Measurements from ENCODE around the gene SDK1. TPM values are rescaled to one million over a fixed set of nuclear protein-coding genes. Genes with fewer than 3 reads are reported as not detected.

SDK1 gene
- polyA plus RNA-seq, 2 donors = 0.33 to 0.47 TPM

DNA sequence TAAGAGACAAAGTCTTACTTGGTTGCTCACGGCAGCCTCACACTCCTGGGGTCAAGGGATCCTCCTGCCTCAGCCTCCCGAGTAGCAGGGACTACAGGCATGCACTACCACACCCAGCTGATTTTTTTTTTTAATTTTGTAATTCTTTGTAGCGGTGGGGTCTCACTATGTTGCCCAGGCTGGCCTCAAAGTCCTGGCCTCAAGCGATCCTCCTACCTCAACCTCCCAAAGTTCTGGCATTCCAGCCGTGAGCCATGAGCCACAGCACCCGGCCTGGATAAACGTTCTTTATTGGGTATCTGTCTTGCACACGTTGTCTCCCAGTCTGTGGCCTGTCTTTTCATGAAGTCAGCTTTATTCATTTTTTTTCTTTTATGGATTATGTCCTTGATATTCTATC is 744.9 kb downstream of the SDK1 start:
- H3K27me3 ChIP-seq (ENCODE audit: control insufficient read depth in 1 of 2, insufficient read depth in 2 of 2, low read length in 2 of 2) = no peaks in the 10 kb centered on the region
- peaks cover 0 to 4% of the 10 kb centered on the region in 2 donors for H3K4me1 ChIP-seq (ENCODE audit: control insufficient read depth in 2 of 2, insufficient read depth in 2 of 2, low read length in 1 of 2)
- H3K4me3 ChIP-seq (ENCODE audit: low read depth in 1 of 2, low read length in 2 of 2) = no peak overlapping the region
- H3K36me3 ChIP-seq (ENCODE audit: control insufficient read depth in 2 of 2, insufficient read depth in 2 of 2, low read length in 1 of 2) = no peaks in the 10 kb centered on the region
- 92 to 95% methylated on average over 8 of the region's 8 CpGs for WGBS, 2 donors
- H3K27ac ChIP-seq (ENCODE audit: low read depth in 2 of 2, low read length in 1 of 2) = no peak overlapping the region
- peaks cover 0 to 2% of the 10 kb centered on the region in 2 donors for H3K9me3 ChIP-seq (ENCODE audit: control insufficient read depth in 2 of 2, insufficient read depth in 1 of 2, low read depth in 1 of 2, low read length in 1 of 2)

- Histone ChIP-seq H3K27me3 (ENCODE audit: control insufficient read depth in 1 of 2, insufficient read depth in 2 of 2, low read length in 2 of 2) (no peaks in the 10 kb centered on the region), H3K36me3 (ENCODE audit: control insufficient read depth in 2 of 2, insufficient read depth in 2 of 2, low read length in 1 of 2) (no peaks in the 10 kb centered on the region), H3K4me3 (ENCODE audit: low read depth in 1 of 2, low read length in 2 of 2) (no peak overlapping the region), H3K27ac (ENCODE audit: low read depth in 2 of 2, low read length in 1 of 2) (no peak overlapping the region), H3K4me1 (ENCODE audit: control insufficient read depth in 2 of 2, insufficient read depth in 2 of 2, low read length in 1 of 2) (no peaks in the 10 kb centered on the region), H3K9me3 (ENCODE audit: control insufficient read depth in 2 of 2, insufficient read depth in 1 of 2, low read depth in 1 of 2, low read length in 1 of 2) (peaks cover 0 to 2% of the 10 kb centered on the region in 2 donors)
- 92% methylated on average over 14 of the region's 14 CpGs for WGBS, 2 donors
Observed at GRCh38 chr7:4048336-4048735, 747.3 kb downstream of the SDK1 start.

DNA sequence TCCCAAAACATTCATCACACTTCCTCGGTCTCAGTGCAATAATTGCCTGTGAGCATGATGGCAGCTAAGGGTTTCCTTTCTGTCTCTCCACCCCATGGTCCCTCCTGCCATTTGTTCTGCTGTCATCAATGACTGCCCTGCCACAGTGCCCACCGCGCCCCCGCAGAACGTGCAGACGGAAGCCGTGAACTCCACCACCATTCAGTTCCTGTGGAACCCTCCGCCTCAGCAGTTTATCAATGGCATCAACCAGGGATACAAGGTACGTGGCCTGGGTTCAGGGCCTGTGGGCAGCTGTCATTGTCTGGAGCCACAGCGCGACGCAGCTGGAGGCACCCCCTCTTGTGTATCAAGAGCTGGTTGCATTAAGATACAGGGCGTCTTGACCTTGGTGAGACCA is 748.1 kb downstream of the SDK1 start:
- Histone ChIP-seq H3K4me1 (ENCODE audit: control insufficient read depth in 2 of 2, insufficient read depth in 2 of 2, low read length in 1 of 2) (no peaks in the 10 kb centered on the region), H3K27me3 (ENCODE audit: control insufficient read depth in 1 of 2, insufficient read depth in 2 of 2, low read length in 2 of 2) (no peaks in the 10 kb centered on the region), H3K4me3 (ENCODE audit: low read depth in 1 of 2, low read length in 2 of 2) (no peak overlapping the region), H3K36me3 (ENCODE audit: control insufficient read depth in 2 of 2, insufficient read depth in 2 of 2, low read length in 1 of 2) (no peaks in the 10 kb centered on the region), H3K27ac (ENCODE audit: low read depth in 2 of 2, low read length in 1 of 2) (no peak overlapping the region), H3K9me3 (ENCODE audit: control insufficient read depth in 2 of 2, insufficient read depth in 1 of 2, low read depth in 1 of 2, low read length in 1 of 2) (peaks cover 0 to 2% of the 10 kb centered on the region in 2 donors)
- 98% methylated on average over 13 of the region's 13 CpGs for WGBS, 2 donors

DNA sequence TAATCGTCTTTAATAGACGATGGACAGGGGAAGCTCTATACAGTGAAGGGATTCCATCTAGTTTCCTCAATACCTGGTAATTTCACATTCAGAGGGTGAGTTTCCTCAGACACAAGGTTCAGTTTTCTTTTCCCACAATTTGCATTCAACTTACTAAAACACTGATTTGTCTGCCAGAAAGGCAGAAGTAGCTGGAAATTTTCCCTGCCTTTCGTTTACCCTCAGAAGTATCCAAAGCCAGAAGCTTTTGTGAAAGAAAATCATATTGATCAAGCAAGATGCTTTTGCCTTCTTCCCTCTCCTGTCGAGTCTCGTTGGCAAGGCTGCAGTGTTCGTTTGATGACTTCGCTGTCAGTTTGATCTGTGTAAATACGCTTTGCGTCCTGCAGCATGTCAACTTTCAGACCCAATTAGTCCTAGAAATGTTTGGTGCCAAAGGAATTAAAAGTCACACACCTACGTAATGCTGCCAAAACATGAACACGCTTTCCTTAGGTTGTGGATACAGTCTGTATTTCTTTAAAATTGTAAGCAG is 749.1 kb downstream of the SDK1 start:
- H3K9me3 ChIP-seq (ENCODE audit: control insufficient read depth in 2 of 2, insufficient read depth in 1 of 2, low read depth in 1 of 2, low read length in 1 of 2) = peaks cover 0 to 2% of the 10 kb centered on the region in 2 donors
- H3K27ac ChIP-seq (ENCODE audit: low read depth in 2 of 2, low read length in 1 of 2) = no peak overlapping the region
- H3K36me3 ChIP-seq (ENCODE audit: control insufficient read depth in 2 of 2, insufficient read depth in 2 of 2, low read length in 1 of 2) = no peaks in the 10 kb centered on the region
- H3K4me3 ChIP-seq (ENCODE audit: low read depth in 1 of 2, low read length in 2 of 2) = no peak overlapping the region
- H3K27me3 ChIP-seq (ENCODE audit: control insufficient read depth in 1 of 2, insufficient read depth in 2 of 2, low read length in 2 of 2) = no peaks in the 10 kb centered on the region
- 52 to 54% methylated on average over 11 of the region's 11 CpGs for WGBS, 2 donors
- H3K4me1 ChIP-seq (ENCODE audit: control insufficient read depth in 2 of 2, insufficient read depth in 2 of 2, low read length in 1 of 2) = no peaks in the 10 kb centered on the region

DNA sequence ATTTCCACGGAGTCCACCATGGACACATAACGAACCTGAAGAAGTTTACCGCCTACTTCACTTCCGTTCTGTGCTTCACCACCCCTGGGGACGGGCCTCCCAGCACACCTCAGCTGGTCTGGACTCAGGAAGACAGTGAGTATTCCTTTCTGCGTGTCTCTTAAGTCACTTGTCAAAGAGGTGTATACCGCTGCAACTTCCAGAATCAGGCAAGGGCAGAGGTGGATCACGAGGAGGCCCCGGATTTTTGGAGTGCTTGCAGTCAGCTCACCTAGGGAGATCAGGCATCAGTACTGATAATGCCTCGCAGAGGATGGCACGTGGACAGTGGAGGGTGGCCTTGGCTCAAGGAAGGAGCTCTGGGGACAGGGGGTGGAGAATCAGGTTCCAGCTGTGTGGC is 750.6 kb downstream of the SDK1 start:
- no peaks in the 10 kb centered on the region for H3K27me3 ChIP-seq (ENCODE audit: control insufficient read depth in 1 of 2, insufficient read depth in 2 of 2, low read length in 2 of 2)
- H3K27ac ChIP-seq (ENCODE audit: low read depth in 2 of 2, low read length in 1 of 2) = no peak overlapping the region
- H3K36me3 ChIP-seq (ENCODE audit: control insufficient read depth in 2 of 2, insufficient read depth in 2 of 2, low read length in 1 of 2) = no peaks in the 10 kb centered on the region
- 92 to 96% methylated on average over 11 of the region's 11 CpGs for WGBS, 2 donors
- no peak overlapping the region for H3K4me3 ChIP-seq (ENCODE audit: low read depth in 1 of 2, low read length in 2 of 2)
- no peaks in the 10 kb centered on the region for H3K4me1 ChIP-seq (ENCODE audit: control insufficient read depth in 2 of 2, insufficient read depth in 2 of 2, low read length in 1 of 2)
- H3K9me3 ChIP-seq (ENCODE audit: control insufficient read depth in 2 of 2, insufficient read depth in 1 of 2, low read depth in 1 of 2, low read length in 1 of 2) = peaks cover 0 to 2% of the 10 kb centered on the region in 2 donors

- Histone ChIP-seq H3K9me3 (ENCODE audit: control insufficient read depth in 2 of 2, insufficient read depth in 1 of 2, low read depth in 1 of 2, low read length in 1 of 2) (peaks cover 0 to 2% of the 10 kb centered on the region in 2 donors), H3K4me3 (ENCODE audit: low read depth in 1 of 2, low read length in 2 of 2) (no peak overlapping the region), H3K4me1 (ENCODE audit: control insufficient read depth in 2 of 2, insufficient read depth in 2 of 2, low read length in 1 of 2) (no peaks in the 10 kb centered on the region), H3K36me3 (ENCODE audit: control insufficient read depth in 2 of 2, insufficient read depth in 2 of 2, low read length in 1 of 2) (no peaks in the 10 kb centered on the region), H3K27me3 (ENCODE audit: control insufficient read depth in 1 of 2, insufficient read depth in 2 of 2, low read length in 2 of 2) (no peaks in the 10 kb centered on the region), H3K27ac (ENCODE audit: low read depth in 2 of 2, low read length in 1 of 2) (no peak overlapping the region)
- 71 to 77% methylated on average over 11 of the region's 11 CpGs for WGBS, 2 donors
Observed at GRCh38 chr7:4052130-4052529, 751.1 kb downstream of the SDK1 start.

DNA sequence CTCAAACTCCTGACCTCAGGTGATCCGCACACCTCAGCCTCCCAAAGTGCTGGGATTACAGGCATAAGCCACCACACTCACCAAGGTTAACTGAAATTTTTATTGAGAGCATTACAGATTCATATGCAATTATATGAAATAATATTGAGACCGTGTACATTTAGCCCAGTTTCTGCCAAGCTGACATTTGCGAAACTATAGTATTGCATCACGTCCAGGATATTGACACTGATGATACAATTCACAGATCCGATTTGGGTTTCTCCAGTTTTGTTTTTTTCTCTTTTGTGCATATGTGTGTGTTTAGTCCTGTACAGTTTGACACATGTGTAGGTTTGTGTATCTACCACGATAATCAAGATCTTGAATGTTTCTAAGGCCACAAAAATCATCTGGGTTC is 753.1 kb downstream of the SDK1 start:
- no peaks in the 10 kb centered on the region for H3K4me1 ChIP-seq (ENCODE audit: control insufficient read depth in 2 of 2, insufficient read depth in 2 of 2, low read length in 1 of 2)
- H3K36me3 ChIP-seq (ENCODE audit: control insufficient read depth in 2 of 2, insufficient read depth in 2 of 2, low read length in 1 of 2) = no peaks in the 10 kb centered on the region
- no peaks in the 10 kb centered on the region for H3K27me3 ChIP-seq (ENCODE audit: control insufficient read depth in 1 of 2, insufficient read depth in 2 of 2, low read length in 2 of 2)
- no peak overlapping the region for H3K27ac ChIP-seq (ENCODE audit: low read depth in 2 of 2, low read length in 1 of 2)
- H3K4me3 ChIP-seq (ENCODE audit: low read depth in 1 of 2, low read length in 2 of 2) = no peak overlapping the region
- H3K9me3 ChIP-seq (ENCODE audit: control insufficient read depth in 2 of 2, insufficient read depth in 1 of 2, low read depth in 1 of 2, low read length in 1 of 2) = no peaks in the 10 kb centered on the region
- WGBS, 2 donors = 85 to 86% methylated on average over 6 of the region's 6 CpGs

DNA sequence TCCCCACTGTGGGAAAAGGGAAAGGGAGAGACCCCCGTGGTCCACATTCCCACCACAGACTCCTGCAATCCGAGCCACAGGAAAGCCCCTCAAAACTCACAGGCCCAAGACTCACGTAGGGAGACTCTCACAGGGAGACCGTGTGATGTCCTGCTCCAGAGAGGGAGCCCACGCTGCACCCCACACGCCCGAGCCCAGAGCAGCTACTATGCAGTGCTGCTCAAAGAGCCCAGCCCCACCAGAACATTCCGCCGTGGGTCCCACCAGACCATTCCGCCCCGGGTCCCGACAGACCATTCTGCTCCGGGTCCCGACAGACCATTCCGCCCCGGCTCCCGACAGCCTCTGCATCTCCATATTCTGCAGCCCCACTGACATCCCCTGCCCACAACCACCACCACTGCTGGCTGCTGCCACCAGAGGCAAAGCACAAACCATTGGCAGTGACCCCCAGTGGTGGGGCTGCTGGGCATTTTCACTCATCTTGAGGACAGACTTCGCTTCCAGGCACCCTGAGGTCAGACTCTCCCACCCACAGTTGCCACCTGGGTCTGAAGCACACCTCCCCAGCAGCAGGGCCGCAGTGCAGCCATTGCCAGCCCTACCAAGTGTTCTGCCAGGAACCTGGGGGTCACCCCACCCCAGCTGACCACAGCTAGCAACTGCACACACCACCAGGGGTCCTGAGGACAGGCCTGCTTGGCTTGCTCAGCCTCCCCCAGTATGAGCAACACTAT is 755.7 kb downstream of the SDK1 start:
- no peaks in the 10 kb centered on the region for H3K4me1 ChIP-seq (ENCODE audit: control insufficient read depth in 2 of 2, insufficient read depth in 2 of 2, low read length in 1 of 2)
- 95% methylated on average over 19 of the region's 19 CpGs for WGBS, 2 donors
- H3K4me3 ChIP-seq (ENCODE audit: low read depth in 1 of 2, low read length in 2 of 2) = no peak overlapping the region
- H3K36me3 ChIP-seq (ENCODE audit: control insufficient read depth in 2 of 2, insufficient read depth in 2 of 2, low read length in 1 of 2) = no peaks in the 10 kb centered on the region
- no peaks in the 10 kb centered on the region for H3K27me3 ChIP-seq (ENCODE audit: control insufficient read depth in 1 of 2, insufficient read depth in 2 of 2, low read length in 2 of 2)
- H3K27ac ChIP-seq (ENCODE audit: low read depth in 2 of 2, low read length in 1 of 2) = no peak overlapping the region
- no peaks in the 10 kb centered on the region for H3K9me3 ChIP-seq (ENCODE audit: control insufficient read depth in 2 of 2, insufficient read depth in 1 of 2, low read depth in 1 of 2, low read length in 1 of 2)

DNA sequence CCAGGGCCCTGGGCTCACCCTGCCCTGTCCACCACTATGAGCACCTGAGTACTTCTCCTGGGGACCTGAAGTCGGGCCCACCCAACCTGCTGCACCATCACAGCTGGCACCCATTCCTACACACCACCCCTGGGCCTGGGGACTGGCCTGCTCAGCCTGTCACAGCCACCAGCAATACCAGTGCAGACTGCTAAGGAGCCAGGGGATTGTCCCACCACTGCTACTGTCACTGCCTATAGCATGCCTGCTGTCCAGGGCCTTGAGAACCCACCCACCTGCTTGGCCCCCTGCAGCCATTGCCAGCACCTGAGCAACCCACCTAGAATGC is 756.2 kb downstream of the SDK1 start:
- Histone ChIP-seq H3K36me3 (ENCODE audit: control insufficient read depth in 2 of 2, insufficient read depth in 2 of 2, low read length in 1 of 2) (no peaks in the 10 kb centered on the region), H3K9me3 (ENCODE audit: control insufficient read depth in 2 of 2, insufficient read depth in 1 of 2, low read depth in 1 of 2, low read length in 1 of 2) (no peaks in the 10 kb centered on the region), H3K27ac (ENCODE audit: low read depth in 2 of 2, low read length in 1 of 2) (no peak overlapping the region), H3K4me1 (ENCODE audit: control insufficient read depth in 2 of 2, insufficient read depth in 2 of 2, low read length in 1 of 2) (no peaks in the 10 kb centered on the region), H3K27me3 (ENCODE audit: control insufficient read depth in 1 of 2, insufficient read depth in 2 of 2, low read length in 2 of 2) (no peaks in the 10 kb centered on the region), H3K4me3 (ENCODE audit: low read depth in 1 of 2, low read length in 2 of 2) (no peak overlapping the region)
- WGBS, 2 donors = 84 to 89% methylated on average over 1 of the region's 1 CpG

GRCh38 chr7:4058158-4058557 is 757.1 kb downstream of the SDK1 start:
- H3K4me1 ChIP-seq (ENCODE audit: control insufficient read depth in 2 of 2, insufficient read depth in 2 of 2, low read length in 1 of 2) = no peaks in the 10 kb centered on the region
- no peaks in the 10 kb centered on the region for H3K27me3 ChIP-seq (ENCODE audit: control insufficient read depth in 1 of 2, insufficient read depth in 2 of 2, low read length in 2 of 2)
- no peaks in the 10 kb centered on the region for H3K36me3 ChIP-seq (ENCODE audit: control insufficient read depth in 2 of 2, insufficient read depth in 2 of 2, low read length in 1 of 2)
- H3K4me3 ChIP-seq (ENCODE audit: low read depth in 1 of 2, low read length in 2 of 2) = no peak overlapping the region
- H3K9me3 ChIP-seq (ENCODE audit: control insufficient read depth in 2 of 2, insufficient read depth in 1 of 2, low read depth in 1 of 2, low read length in 1 of 2) = no peaks in the 10 kb centered on the region
- 77 to 82% methylated on average over 1 of the region's 1 CpG for WGBS, 2 donors
- no peak overlapping the region for H3K27ac ChIP-seq (ENCODE audit: low read depth in 2 of 2, low read length in 1 of 2)

All from esophagus (tissue), 2 donors.